OCI-M1 (cell line): ENCODE measurements around the gene USP25.

ENCODE experiments used
- DNase-seq: peaks from one replicate; lab custom pipeline; 2025; lab: John Stamatoyannopoulos, UW

The USP25 gene

GRCh38 chr21:15763359-15763758, 33.6 kb downstream of the USP25 start:
- no peak for DNase-seq

GRCh38 chr21:15764878-15765277, 35.1 kb downstream of the USP25 start:
- DNase-seq = no peak

GRCh38 chr21:15766952-15767603, 37.3 kb downstream of the USP25 start:
- no peak for DNase-seq

DNA sequence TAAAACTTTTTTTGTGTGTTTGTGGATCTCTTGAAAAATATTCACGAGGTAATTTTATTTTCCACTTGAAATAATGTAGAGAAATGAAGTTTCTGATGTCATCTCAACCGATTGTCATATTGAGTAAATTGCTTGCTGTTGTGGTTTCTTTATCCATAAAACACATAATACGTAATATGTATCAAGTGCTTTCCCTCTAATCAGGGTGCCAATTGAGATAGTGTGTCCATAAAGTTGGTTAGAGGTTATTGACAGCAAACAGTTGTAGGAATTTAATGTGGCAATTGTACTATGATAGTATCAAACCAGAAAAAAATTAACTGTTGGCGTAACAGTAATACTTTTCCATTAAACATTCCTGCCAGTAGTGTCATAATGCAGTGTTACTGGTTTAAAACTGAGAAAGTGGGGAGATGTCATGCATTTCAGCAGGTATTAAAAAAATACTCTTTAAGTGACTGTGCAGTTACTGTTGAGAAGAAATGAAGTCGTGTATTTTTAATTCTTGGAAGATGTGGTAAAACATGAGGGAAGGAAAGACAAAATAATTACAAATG, 38.3 kb downstream of the USP25 start:
- DNase-seq = no peak

- no peak for DNase-seq
Measured at GRCh38 chr21:15768853-15769252, 39.1 kb downstream of the USP25 start.

- no peak for DNase-seq
Measured at GRCh38 chr21:15771311-15771710, 41.5 kb downstream of the USP25 start.

DNA sequence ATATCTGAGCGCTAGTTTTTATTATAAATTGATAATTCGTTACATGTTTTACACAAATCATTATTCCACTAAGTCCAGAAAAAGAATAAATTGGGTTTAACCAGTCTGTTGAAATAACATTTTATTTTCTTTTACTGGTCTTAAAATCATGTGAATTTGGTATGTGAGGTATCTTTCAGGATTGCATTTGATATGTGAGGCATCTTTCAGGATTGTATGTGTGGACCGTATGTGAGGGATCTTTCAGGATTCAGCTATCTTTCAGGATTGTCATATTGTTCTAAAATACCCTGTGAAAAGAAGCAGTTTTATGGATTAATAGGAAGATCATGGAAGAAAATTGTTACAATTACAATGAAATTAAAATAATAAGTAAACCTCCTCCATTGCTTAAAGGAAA, 42.9 kb downstream of the USP25 start:
- DNase-seq = no peak

DNA sequence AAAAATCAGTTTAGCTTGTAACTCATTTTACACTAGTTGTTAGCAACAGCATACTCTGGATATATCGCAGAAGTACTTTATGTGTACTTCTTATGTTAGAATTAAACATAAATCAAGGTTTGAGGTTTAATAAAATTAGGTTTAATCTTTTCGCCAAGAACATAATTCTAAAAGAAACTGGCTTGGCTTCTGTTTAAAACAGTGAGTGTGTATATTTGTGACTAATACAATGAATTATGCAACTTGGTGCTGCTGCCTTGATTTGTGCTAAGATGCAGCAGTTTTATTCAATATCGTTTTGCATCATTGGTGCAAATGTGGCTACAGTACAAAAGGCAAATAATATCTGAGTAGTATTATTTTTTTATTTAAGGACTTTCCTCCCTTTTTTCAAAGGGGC, 44.8 kb downstream of the USP25 start:
- no peak for DNase-seq

- no peak for DNase-seq
Measured at GRCh38 chr21:15775291-15775690, 45.5 kb downstream of the USP25 start.

DNA sequence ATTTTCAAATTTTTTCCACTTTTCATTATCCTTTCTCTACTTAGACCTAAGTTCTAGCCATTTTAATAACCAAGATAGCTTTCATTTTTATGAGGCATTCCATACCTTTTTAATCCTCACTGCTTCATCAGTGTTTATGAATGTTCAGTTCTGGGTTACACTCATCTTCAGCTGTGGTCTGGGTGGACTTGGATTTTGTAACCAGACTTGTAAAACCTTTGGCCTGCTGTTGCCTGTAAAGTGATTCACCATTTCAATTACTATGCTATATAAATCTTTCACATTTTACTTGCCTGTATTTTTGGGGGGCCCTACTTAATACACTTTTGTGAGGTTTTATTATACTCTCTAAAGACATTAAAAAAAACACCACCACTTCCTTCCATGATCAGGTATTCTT, 46.2 kb downstream of the USP25 start:
- no peak for DNase-seq

- DNase-seq = no peak
Measured at GRCh38 chr21:15776818-15777217, 47.0 kb downstream of the USP25 start.

DNA sequence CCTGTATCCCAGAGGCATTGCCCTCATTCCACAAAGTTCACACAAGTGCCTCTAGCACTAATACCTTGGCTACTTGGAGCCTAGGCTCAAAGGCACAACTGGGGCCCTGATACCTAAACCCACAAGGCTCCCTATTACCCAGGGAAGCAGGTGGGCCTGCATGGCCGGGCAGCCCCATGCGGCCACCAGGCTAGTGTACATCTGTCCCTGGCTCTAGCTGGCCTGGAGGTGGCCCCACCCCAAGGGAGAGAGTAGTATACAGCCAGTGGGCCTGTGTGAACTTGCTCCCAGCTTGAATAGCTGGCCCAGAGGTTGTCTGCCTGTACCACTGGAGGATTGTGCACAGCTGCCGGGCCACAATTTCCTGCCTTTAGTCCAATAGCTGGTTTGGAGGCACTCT, 52.2 kb downstream of the USP25 start:
- DNase-seq = no peak

DNA sequence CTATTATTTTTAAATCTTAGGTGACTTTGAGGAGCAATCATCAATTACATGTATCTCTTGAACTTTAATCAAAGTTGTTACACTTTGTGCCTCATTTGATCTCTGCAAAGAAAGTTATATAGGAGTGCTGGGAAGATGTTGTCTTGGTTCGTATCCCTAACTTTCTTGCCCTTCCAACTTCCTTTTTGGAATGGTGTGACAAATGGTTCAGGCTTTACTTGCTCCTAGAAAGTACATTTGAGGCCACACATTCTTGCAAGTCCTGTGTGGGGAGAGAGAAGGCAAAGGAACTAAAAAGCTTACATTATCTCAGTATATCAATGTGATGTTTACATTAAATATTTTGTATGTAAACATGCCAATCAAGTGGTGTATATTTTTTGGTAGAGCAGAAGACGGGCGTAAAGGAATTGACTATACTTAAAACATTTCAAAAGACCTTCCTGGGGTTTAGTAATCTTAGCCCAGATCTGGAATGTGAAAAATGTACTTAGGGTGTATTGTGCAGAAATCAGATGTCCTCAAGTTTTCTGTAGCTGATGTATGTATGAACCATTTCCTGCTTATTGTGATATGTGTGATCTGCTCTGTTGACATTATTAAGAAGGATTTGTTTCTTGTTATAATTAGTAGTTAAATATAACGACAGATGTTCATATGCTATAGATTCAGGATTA, 59.2 kb downstream of the USP25 start:
- DNase-seq = no peak

DNA sequence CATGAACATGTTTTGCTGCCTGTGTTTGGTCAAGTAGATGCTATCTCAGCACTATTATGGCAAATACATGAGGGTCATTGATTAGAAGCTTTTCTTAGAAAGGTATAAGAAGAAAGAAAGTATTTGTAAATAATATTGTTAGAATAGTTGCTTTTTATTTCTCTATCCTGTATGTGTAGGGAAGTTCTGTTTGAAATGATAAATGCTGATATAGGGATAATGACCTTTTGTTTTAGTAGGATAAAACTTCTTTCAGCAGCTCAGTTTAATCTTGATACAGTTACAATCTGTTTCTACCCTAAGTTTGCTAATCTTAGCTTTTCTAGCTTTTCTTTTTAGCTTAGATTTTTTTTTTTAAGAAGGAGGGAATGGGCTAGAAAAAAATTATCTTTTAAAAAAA, 63.3 kb downstream of the USP25 start:
- DNase-seq = no peak

DNA sequence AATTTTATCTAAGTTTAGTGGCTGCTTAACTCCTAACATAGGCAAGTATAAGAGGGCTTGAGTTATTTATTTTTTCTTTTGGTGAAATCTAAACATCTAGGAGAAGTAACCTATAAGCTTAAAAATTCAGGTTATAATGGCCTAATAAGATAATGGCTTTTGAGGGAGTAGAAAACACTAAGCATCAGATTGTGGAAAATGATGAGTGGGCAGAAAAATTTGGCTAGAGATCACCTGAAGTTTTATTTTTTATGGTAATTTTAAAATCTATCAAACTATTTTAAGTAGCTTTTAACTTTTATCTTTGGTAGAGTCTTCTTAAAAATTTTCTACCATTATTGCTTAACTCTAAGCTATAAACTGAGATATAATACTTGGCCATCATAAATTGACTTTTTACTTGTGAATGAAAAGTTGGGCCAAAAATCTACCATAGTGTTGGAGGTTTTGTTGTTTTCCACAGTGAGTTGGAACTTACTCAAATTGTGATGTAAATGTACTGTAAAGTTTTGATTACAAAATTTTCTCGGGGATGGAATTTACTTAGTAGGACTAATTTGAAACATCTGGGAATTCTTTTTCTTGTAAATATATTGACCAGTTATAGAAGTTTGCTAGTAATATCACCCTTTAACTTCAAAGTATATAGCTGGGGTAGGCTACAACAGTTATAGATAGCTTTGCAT, 63.9 kb downstream of the USP25 start:
- DNase-seq = no peak

DNA sequence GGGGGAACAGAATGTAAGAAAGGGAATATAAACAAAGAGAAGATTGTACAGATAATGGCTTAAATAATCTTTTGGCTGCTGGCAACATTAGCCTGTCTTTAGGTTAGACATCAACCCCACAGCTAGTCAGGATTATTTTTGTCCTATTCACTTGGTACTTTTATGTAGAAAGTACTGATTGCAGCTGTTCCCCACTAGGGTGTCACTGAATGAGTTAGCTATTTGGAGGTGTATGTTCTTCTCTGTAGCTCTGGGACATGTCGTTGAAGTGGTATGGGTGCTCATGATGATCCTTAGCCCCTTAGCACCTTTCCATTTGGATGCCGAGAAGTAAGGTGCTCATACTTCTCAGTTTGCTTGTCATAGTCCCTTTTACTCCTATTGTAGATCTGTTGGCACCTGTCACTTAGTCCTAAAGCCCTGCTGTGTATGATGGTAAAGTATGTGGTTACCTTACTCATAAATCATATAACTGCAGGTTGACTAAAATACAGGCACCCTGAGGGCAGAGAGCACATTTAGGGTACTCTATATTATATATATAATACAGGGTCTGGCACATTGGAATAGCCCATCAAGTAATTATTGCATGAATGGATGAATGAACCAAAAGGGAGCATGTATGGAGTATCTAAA, 64.6 kb downstream of the USP25 start:
- no peak for DNase-seq

DNA sequence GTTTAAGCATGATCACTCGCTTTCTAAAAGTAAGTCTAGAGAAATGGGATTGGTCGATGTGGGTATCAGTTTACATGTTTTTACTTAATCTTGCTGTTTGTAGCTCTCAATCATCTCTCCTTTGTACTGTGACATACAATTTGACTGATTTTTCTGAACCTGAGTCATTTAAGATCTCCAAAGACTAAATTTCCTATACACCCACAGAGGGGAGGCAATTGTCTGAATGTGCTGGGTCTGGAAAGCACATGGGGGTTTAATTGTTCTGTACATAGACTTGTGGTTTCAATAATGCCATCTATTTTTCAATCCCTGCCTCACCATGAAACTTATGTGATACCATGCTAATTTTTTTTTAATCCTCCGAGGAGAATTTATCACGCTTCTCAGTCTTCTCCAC, 65.8 kb downstream of the USP25 start:
- no peak for DNase-seq

- peak; percentile 70 for DNase-seq
Measured at GRCh38 chr21:15797577-15798363, 68.0 kb downstream of the USP25 start.

- DNase-seq = no peak
Measured at GRCh38 chr21:15801352-15801863, 71.6 kb downstream of the USP25 start.

- no peak for DNase-seq
Measured at GRCh38 chr21:15804247-15805005, 74.6 kb downstream of the USP25 start.

DNA sequence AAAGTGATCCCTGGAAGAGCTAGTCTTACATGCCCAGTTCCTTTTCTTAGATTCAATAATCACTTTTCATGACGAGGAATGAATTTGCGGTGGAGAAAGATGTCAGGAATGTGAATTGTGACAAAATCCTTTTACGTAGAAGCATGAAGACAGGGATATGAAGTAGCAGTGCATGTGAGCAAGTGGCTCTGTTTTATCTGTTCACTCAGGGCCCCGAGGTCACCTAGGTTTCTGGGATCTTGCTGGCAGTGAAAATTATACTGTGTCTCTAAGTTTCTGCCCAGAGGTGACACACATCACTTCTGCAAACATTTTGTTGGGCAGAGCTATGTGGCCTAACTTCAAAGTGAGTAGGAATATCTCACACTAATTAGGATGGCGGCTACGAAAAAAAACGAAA, 79.3 kb downstream of the USP25 start:
- no peak for DNase-seq
